Ureter (tissue), 1 donor: ENCODE results near the gene SPTBN5. TPM values are rescaled to one million over a fixed set of nuclear protein-coding genes. Genes with fewer than 3 reads are reported as not detected.

ENCODE experiments used
- DNase-seq: peaks from one replicate; pipeline ENCODE4 v3.0.0-alpha.2; 2020; ENCODE audit warnings: low spot score
- total RNA-seq: library from RNA; stranded (reverse); gene quantifications from one replicate; pipeline ENCODE4 v1.2.4, GENCODE V29; 2023
- donor health status: DM: yes; HTN: yes; CAD: no.

SPTBN5 gene
- total RNA-seq: 11.9 TPM

- no peak for DNase-seq
Observed at GRCh38 chr15:41893422-41894250, at the start of gene SPTBN5. Gene SPTBN5 (minus strand): TSS chr15:41894053. CDS start chr15:41893497, 556 bp downstream.

GRCh38 chr15:41942886-41943285, 49.0 kb upstream of the SPTBN5 start:
- DNase-seq: peak; percentile 19

GRCh38 chr15:41941644-41942415, 48.0 kb upstream of the SPTBN5 start:
- peak; percentile 27 for DNase-seq

- DNase-seq: peak; percentile 31
Observed at GRCh38 chr15:41940441-41940857, 46.6 kb upstream of the SPTBN5 start.

GRCh38 chr15:41939986-41940385, 46.1 kb upstream of the SPTBN5 start:
- peak; percentile 10 for DNase-seq

GRCh38 chr15:41937568-41937923, 43.7 kb upstream of the SPTBN5 start:
- DNase-seq: no peak

- DNase-seq: no peak
Observed at GRCh38 chr15:41936649-41937567, 43.1 kb upstream of the SPTBN5 start.

- no peak for DNase-seq
Observed at GRCh38 chr15:41936155-41936554, 42.3 kb upstream of the SPTBN5 start.

GRCh38 chr15:41935566-41936020, 41.7 kb upstream of the SPTBN5 start:
- no peak for DNase-seq

- peak; percentile 76 for DNase-seq
Observed at GRCh38 chr15:41934843-41935242, 41.0 kb upstream of the SPTBN5 start.

- no peak for DNase-seq
Observed at GRCh38 chr15:41933771-41934170, 39.9 kb upstream of the SPTBN5 start.

GRCh38 chr15:41933326-41933725, 39.5 kb upstream of the SPTBN5 start:
- DNase-seq: no peak

GRCh38 chr15:41932511-41933289, 38.8 kb upstream of the SPTBN5 start:
- DNase-seq: no peak

- no peak for DNase-seq
Observed at GRCh38 chr15:41932101-41932500, 38.2 kb upstream of the SPTBN5 start.

- DNase-seq: no peak
Observed at GRCh38 chr15:41930867-41931222, 37.0 kb upstream of the SPTBN5 start.

GRCh38 chr15:41930221-41930866, 36.5 kb upstream of the SPTBN5 start:
- no peak for DNase-seq

GRCh38 chr15:41928637-41929620, 35.1 kb upstream of the SPTBN5 start:
- DNase-seq: no peak

- DNase-seq: no peak
Observed at GRCh38 chr15:41928100-41928499, 34.2 kb upstream of the SPTBN5 start.

GRCh38 chr15:41927536-41927935, 33.7 kb upstream of the SPTBN5 start:
- no peak for DNase-seq
